Measurements from ENCODE around the gene TBX10.

DNA sequence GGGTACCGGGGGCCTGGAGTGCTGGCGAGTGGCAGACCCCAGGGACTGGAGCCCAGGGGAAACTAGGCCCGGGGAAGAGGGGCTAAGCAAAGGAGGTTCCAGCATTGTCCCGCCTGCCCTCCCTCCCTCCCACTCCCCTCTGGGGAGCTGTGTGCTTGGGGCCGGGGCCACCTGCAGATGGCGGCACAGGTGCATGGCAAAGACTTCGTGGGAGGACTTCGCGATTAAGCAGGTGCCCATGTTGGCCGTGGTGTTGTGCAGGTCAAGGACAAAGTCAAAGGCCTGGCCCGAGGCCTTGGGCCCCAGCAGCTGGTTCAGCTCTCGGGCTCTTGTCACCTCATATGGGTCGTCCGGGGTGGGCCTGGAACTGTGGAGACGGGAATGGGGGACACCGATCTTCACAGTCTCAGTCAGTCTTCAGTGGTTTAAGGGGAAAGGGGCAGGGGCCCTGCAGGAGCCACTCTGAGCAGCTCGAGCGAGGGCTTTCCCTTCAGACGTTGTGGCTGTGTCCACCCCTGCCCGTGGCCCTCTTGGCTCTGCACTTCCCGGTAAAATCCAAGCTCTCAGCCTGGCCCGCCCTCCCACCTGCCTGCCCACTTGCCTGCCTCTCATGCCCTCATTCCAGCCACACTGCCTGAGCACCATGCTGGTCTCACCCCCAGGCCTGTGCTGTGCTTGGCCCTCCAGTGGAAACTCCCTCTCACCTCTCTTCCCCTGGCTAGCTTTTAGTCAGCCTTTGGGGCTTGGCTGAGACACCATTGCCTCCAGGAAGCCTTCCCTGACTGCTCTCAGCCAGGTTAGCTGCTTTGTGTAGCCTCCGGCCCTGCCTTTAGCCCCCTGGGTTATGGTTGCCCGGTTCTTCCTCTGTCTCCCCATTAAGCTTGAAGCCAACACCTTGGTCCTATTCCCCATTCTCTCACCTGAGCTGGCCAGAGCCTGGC is 6.2 kb upstream of the TBX10 start:
- TF ChIP-seq, protein P1, sequence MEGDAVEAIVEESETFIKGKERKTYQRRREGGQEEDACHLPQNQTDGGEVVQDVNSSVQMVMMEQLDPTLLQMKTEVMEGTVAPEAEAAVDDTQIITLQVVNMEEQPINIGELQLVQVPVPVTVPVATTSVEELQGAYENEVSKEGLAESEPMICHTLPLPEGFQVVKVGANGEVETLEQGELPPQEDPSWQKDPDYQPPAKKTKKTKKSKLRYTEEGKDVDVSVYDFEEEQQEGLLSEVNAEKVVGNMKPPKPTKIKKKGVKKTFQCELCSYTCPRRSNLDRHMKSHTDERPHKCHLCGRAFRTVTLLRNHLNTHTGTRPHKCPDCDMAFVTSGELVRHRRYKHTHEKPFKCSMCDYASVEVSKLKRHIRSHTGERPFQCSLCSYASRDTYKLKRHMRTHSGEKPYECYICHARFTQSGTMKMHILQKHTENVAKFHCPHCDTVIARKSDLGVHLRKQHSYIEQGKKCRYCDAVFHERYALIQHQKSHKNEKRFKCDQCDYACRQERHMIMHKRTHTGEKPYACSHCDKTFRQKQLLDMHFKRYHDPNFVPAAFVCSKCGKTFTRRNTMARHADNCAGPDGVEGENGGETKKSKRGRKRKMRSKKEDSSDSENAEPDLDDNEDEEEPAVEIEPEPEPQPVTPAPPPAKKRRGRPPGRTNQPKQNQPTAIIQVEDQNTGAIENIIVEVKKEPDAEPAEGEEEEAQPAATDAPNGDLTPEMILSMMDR (IDR thresholded peaks at IDR 0.05; ENCODE audit: poor library complexity, severe bottlenecking), result no peak
- TF ChIP-seq EP300 (conservative IDR thresholded peaks at IDR 0.05; ENCODE audit: poor library complexity, severe bottlenecking) (no peak), POLR2AphosphoS5 (IDR thresholded peaks at IDR 0.05) (no peak), TAF1 (IDR thresholded peaks at IDR 0.05; ENCODE audit: low read depth) (no peak), REST (IDR thresholded peaks at IDR 0.05; ENCODE audit: borderline replicate concordance) (no peak)

Measured in neural cell (in vitro differentiated cells).